H9 (cell line): Measurements from ENCODE around the gene SF3A2. TPM values are rescaled to one million over a fixed set of nuclear protein-coding genes. Genes with fewer than 3 reads are reported as not detected.
A peak's percentile ranks its signal among the peaks of the same experiment; 100 is the strongest.

Experiments used
- DNase-seq: peaks from one replicate; pipeline ENCODE4 v3.0.0-alpha.2; 2017
- H2AFZ ChIP-seq: one replicate; pipeline ENCODE4 v1.6.1; 2013; ENCODE audit warnings: mild to moderate bottlenecking, low read length, control low read depth, moderate library complexity
- H2AK5ac ChIP-seq: 2 replicates; pipeline ENCODE4 v1.6.1; 2013; ENCODE audit warnings: low read length, control low read depth, mixed read lengths; ENCODE audit not compliant: insufficient read length
- H2BK120ac ChIP-seq: one replicate; pipeline ENCODE4 v1.6.1; 2013; ENCODE audit warnings: low read depth, mild to moderate bottlenecking, low read length, control low read depth, inconsistent platforms; ENCODE audit not compliant: poor library complexity, severe bottlenecking
- H2BK12ac ChIP-seq: 2 replicates; pipeline ENCODE4 v1.6.1; 2013; ENCODE audit warnings: low read length, control low read depth, mixed read lengths, low read depth; ENCODE audit not compliant: insufficient read length
- H2BK15ac ChIP-seq: 2 replicates; pipeline ENCODE4 v1.6.1; 2013; ENCODE audit warnings: low read depth, low read length, control low read depth
- H2BK20ac ChIP-seq: one replicate; pipeline ENCODE4 v1.6.1; 2013; ENCODE audit warnings: low read depth, mild to moderate bottlenecking, low read length, control low read depth, inconsistent platforms; ENCODE audit not compliant: poor library complexity, severe bottlenecking
- H2BK5ac ChIP-seq: 2 replicates; pipeline ENCODE4 v1.6.1; 2013; ENCODE audit warnings: low read length, control low read depth, mixed read lengths; ENCODE audit not compliant: insufficient read length
- H3K14ac ChIP-seq: 2 replicates; pipeline ENCODE4 v1.6.1; 2013; ENCODE audit warnings: low read length, control low read depth; ENCODE audit not compliant: insufficient read depth
- H3K18ac ChIP-seq: 2 replicates; pipeline ENCODE4 v1.6.1; 2013; ENCODE audit warnings: low read depth, mild to moderate bottlenecking, mixed read lengths, low read length, control low read depth; ENCODE audit not compliant: insufficient read length
- H3K23ac ChIP-seq: 2 replicates; pipeline ENCODE4 v1.6.1; 2013; ENCODE audit warnings: low read length, control low read depth, mixed read lengths, low read depth; ENCODE audit not compliant: insufficient read length
- H3K23me2 ChIP-seq: 2 replicates; pipeline ENCODE4 v1.6.1; 2013; ENCODE audit warnings: low read depth, mild to moderate bottlenecking, mixed read lengths, low read length, control low read depth; ENCODE audit not compliant: insufficient read length, poor library complexity, severe bottlenecking
- H3K27ac ChIP-seq: 2 replicates; pipeline ENCODE4 v1.5.1; 2013; ENCODE audit warnings: low read length, control low read depth, mixed read lengths, low read depth; ENCODE audit not compliant: insufficient read length
- H3K27me3 ChIP-seq: 2 replicates; pipeline ENCODE4 v1.6.1; 2013; ENCODE audit warnings: low read length, control low read depth, inconsistent platforms; ENCODE audit not compliant: insufficient read depth
- H3K4ac ChIP-seq: 2 replicates; pipeline ENCODE4 v1.6.1; 2013; ENCODE audit warnings: low read depth, mild to moderate bottlenecking, control low read depth, inconsistent platforms, low read length, moderate library complexity
- H3K4me1 ChIP-seq: 2 replicates; pipeline ENCODE4 v1.6.1; 2013; ENCODE audit warnings: low read length, control low read depth, inconsistent platforms; ENCODE audit not compliant: insufficient read depth
- H3K4me2 ChIP-seq: 2 replicates; pipeline ENCODE4 v1.6.1; 2013; ENCODE audit warnings: low read length, control low read depth, mixed read lengths; ENCODE audit not compliant: insufficient read length, insufficient read depth
- H3K56ac ChIP-seq: 2 replicates; pipeline ENCODE4 v1.6.1; 2013; ENCODE audit warnings: low read depth, mild to moderate bottlenecking, mixed read lengths, low read length, control low read depth; ENCODE audit not compliant: insufficient read length
- H3K79me1 ChIP-seq: 2 replicates; pipeline ENCODE4 v1.6.1; 2013; ENCODE audit warnings: low read depth, mild to moderate bottlenecking, moderate library complexity, low read length, control low read depth, inconsistent platforms; ENCODE audit not compliant: insufficient read depth, poor library complexity, severe bottlenecking
- H3K79me2 ChIP-seq: 2 replicates; pipeline ENCODE4 v1.6.1; 2013; ENCODE audit warnings: low read length, control low read depth, inconsistent platforms; ENCODE audit not compliant: insufficient read depth
- H3K9ac ChIP-seq: 2 replicates; pipeline ENCODE4 v1.6.1; 2013; ENCODE audit warnings: low read length, control low read depth, mixed read lengths; ENCODE audit not compliant: insufficient read length; ENCODE audit errors: extremely low read depth
- H3K9me3 ChIP-seq: one replicate; pipeline ENCODE4 v1.6.1; 2013; ENCODE audit warnings: low read depth, low read length, inconsistent platforms; ENCODE audit not compliant: control insufficient read depth
- H3T11ph ChIP-seq: one replicate; pipeline ENCODE4 v1.6.1; 2013; ENCODE audit warnings: mild to moderate bottlenecking, low read length, control low read depth, inconsistent platforms
- H4K20me1 ChIP-seq: one replicate; pipeline ENCODE4 v1.6.1; 2013; ENCODE audit not compliant: control insufficient read depth, insufficient read length, insufficient read depth
- H4K5ac ChIP-seq: 2 replicates; pipeline ENCODE4 v1.6.1; 2013; ENCODE audit warnings: low read depth, mild to moderate bottlenecking, mixed read lengths, low read length, control low read depth; ENCODE audit not compliant: insufficient read length
- H4K8ac ChIP-seq: replicated peaks from 2 replicates; pipeline ENCODE4 v1.6.1; 2013; ENCODE audit warnings: low read length, control low read depth, mixed read lengths, low read depth; ENCODE audit not compliant: insufficient read length
- H4K91ac ChIP-seq: 2 replicates; pipeline ENCODE4 v1.6.1; 2013; ENCODE audit warnings: low read depth, mild to moderate bottlenecking, moderate library complexity, mixed read lengths, low read length, control low read depth; ENCODE audit not compliant: insufficient read length
- H3K27ac Mint-ChIP-seq, 3 experiments: 2 replicates in 2 of 3; 3 replicates in 1 of 3; pipeline ENCODE4 v1.8.0; 2020 to 2021; ENCODE audit warnings: mixed read lengths in 3 of 3, mild to moderate bottlenecking in 1 of 3, moderate library complexity in 1 of 3
- H3K27me3 Mint-ChIP-seq: 2 replicates; pipeline ENCODE4 v1.8.0; 2021; ENCODE audit warnings: low read depth, mild to moderate bottlenecking, moderate library complexity, mixed read lengths
- H3K36me3 Mint-ChIP-seq, 3 experiments: 2 replicates in 2 of 3; 3 replicates in 1 of 3; pipeline ENCODE4 v1.8.0; 2020 to 2021; ENCODE audit warnings: low read depth in 3 of 3, mixed read lengths in 3 of 3; ENCODE audit not compliant: insufficient read depth in 1 of 3
- H3K4me1 Mint-ChIP-seq, 2 experiments: 2 replicates each; pipeline ENCODE4 v1.8.0; 2020; ENCODE audit warnings: mixed read lengths in 2 of 2
- H3K4me3 Mint-ChIP-seq, 2 experiments: 2 replicates in 1 of 2; 3 replicates in 1 of 2; pipeline ENCODE4 v1.8.0; 2020 to 2021; ENCODE audit warnings: mild to moderate bottlenecking in 2 of 2, mixed read lengths in 2 of 2, moderate library complexity in 1 of 2
- H3K9me3 Mint-ChIP-seq, 2 experiments: 2 replicates in 1 of 2; 3 replicates in 1 of 2; pipeline ENCODE4 v1.8.0; 2020; ENCODE audit warnings: mild to moderate bottlenecking in 2 of 2, mixed read lengths in 2 of 2, moderate library complexity in 1 of 2
- whole genome bisulfite sequencing: extraction: QIAGEN DNeasy Blood & Tissue Kit; methylation state at CpG from one replicate; pipeline ENCODE4 v1.1.7; 2013; ENCODE audit warnings: missing lambda C conversion rate, low lambda C conversion rate, mixed read lengths; ENCODE audit not compliant: insufficient read length; ENCODE audit errors: extremely low coverage; 5-methylcytosine and 5-hydroxymethylcytosine counted together
- total RNA-seq: library from RNA; stranded (reverse); gene quantifications from 2 replicates; pipeline ENCODE4 v1.2.1, GENCODE V29; 2021
- TF ChIP-seq, protein P1 (sequence below): fragments of 200-600 bp; sonication (generic); conservative IDR thresholded peaks from 3 replicates; pipeline ENCODE4 v1.8.0; 2021; ENCODE audit warnings: antibody characterized with exemption, mild to moderate bottlenecking

SF3A2 gene
- total RNA-seq, 1 experiment from 2014 or later, result 166 TPM

- H3T11ph ChIP-seq, result no peak overlapping the region
- no peak overlapping the region for H3K18ac ChIP-seq
- no peak overlapping the region for H2BK120ac ChIP-seq
- Mint-ChIP-seq H3K4me1 (peaks cover 37 to 40% of the 10 kb centered on the region in 2 experiments), H3K36me3 (peaks cover 26 to 71% (median 55%) of the 10 kb centered on the region in 3 experiments), H3K27me3 (no peaks in the 10 kb centered on the region; the same call in 1 of the 2 replicates), H3K27ac (peak overlapping the region; percentile 78 to 87 (median 84); a peak in 6 of 7 replicates), H3K4me3 (peak overlapping the region; percentile 79 to 97; a peak in 4 of 5 replicates), H3K9me3 (peaks cover 0 to 3% of the 10 kb centered on the region in 2 experiments; a peak in 1 of 5 replicates)
- no peak overlapping the region for H3K9ac ChIP-seq
- no peak overlapping the region for H2AFZ ChIP-seq
- H3K23ac ChIP-seq, result no peak overlapping the region
- H2BK20ac ChIP-seq, result no peak overlapping the region
- H3K4me1 ChIP-seq, result peaks cover 4% of the 10 kb centered on the region; the same call in 1 of the 2 replicates
- H4K91ac ChIP-seq, result no peak overlapping the region
- H4K8ac ChIP-seq, result no peak overlapping the region
- no peak overlapping the region for H4K5ac ChIP-seq
- H2AK5ac ChIP-seq, result no peak overlapping the region
- peaks cover 13% of the 10 kb centered on the region for H3K79me1 ChIP-seq
- H3K56ac ChIP-seq, result no peak overlapping the region
- TF ChIP-seq, protein P1, sequence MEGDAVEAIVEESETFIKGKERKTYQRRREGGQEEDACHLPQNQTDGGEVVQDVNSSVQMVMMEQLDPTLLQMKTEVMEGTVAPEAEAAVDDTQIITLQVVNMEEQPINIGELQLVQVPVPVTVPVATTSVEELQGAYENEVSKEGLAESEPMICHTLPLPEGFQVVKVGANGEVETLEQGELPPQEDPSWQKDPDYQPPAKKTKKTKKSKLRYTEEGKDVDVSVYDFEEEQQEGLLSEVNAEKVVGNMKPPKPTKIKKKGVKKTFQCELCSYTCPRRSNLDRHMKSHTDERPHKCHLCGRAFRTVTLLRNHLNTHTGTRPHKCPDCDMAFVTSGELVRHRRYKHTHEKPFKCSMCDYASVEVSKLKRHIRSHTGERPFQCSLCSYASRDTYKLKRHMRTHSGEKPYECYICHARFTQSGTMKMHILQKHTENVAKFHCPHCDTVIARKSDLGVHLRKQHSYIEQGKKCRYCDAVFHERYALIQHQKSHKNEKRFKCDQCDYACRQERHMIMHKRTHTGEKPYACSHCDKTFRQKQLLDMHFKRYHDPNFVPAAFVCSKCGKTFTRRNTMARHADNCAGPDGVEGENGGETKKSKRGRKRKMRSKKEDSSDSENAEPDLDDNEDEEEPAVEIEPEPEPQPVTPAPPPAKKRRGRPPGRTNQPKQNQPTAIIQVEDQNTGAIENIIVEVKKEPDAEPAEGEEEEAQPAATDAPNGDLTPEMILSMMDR, result no peak
- H4K20me1 ChIP-seq, result peaks cover 2% of the 10 kb centered on the region
- H2BK12ac ChIP-seq, result no peak overlapping the region
- H3K27ac ChIP-seq, result no peak overlapping the region
- H3K79me2 ChIP-seq, result peaks cover 55% of the 10 kb centered on the region
- H3K27me3 ChIP-seq, result no peaks in the 10 kb centered on the region
- no peak overlapping the region for H3K4me2 ChIP-seq
- no peak overlapping the region; the same call in 1 of the 2 replicates for H3K14ac ChIP-seq
- DNase-seq, result no peak
- H3K4ac ChIP-seq, result no peak overlapping the region
- WGBS, result no CpG with 5 or more reads among the region's 41 CpGs
- no peaks in the 10 kb centered on the region for H3K9me3 ChIP-seq
- H3K23me2 ChIP-seq, result peaks cover 2% of the 10 kb centered on the region
- no peak overlapping the region for H2BK15ac ChIP-seq
- H2BK5ac ChIP-seq, result no peak overlapping the region
These were observed 4.5 kb downstream of the SF3A2 start for GRCh38 chr19:2240881-2241760.
